Panc1 (cell line): ENCODE measurements around the gene KAT6B. TPM values are rescaled to one million over a fixed set of nuclear protein-coding genes. Genes with fewer than 3 reads are reported as not detected.
A peak's percentile ranks its signal among the peaks of the same experiment; 100 is the strongest.

Source experiments
- ATAC-seq: fragments of 200-7000 bp; cut with Tn5 transposase; 2 replicates; pipeline ENCODE4 v1.9.1; 2020; ENCODE audit warnings: mild to moderate bottlenecking, moderate library complexity
- BruUV-seq: library from RNA; stranded (reverse); fragments of 400-500 nt; replicated peaks from 2 replicates; lab custom pipeline; 2021; lab: Mats Ljungman, UMichigan
- CTCF ChIA-PET: fragments of 300-600 bp; sonication (Branson Sonifier 250); formaldehyde crosslinking; loops from one replicate; lab custom pipeline; 2022; ENCODE audit warnings: antibody characterized with exemption; lab: Charles Lee
- POLR2A ChIA-PET: fragments of 300-600 bp; sonication (Branson Sonifier 250); formaldehyde crosslinking; loops from one replicate; lab custom pipeline; 2022; ENCODE audit warnings: antibody characterized with exemption; lab: Charles Lee
- DNase-seq: peaks from one replicate; pipeline ENCODE4 v3.0.0-alpha.2; 2010; ENCODE audit warnings: low read depth, low spot score
- H3K27ac ChIP-seq: 2 replicates; pipeline ENCODE4 v1.5.1; 2011; ENCODE audit warnings: mild to moderate bottlenecking, low read length, inconsistent platforms
- H3K27me3 ChIP-seq: fragments of 200-500 bp; sonication (Bioruptor generic); 2 replicates; pipeline ENCODE4 v1.6.0; 2014; ENCODE audit warnings: low read length, inconsistent platforms; ENCODE audit not compliant: control insufficient read depth, insufficient read depth
- H3K36me3 ChIP-seq: fragments of 200-500 bp; sonication (Bioruptor generic); 2 replicates; pipeline ENCODE4 v1.5.1; 2014; ENCODE audit warnings: inconsistent platforms, mild to moderate bottlenecking, low read length, moderate library complexity; ENCODE audit not compliant: control insufficient read depth, insufficient read depth
- H3K4me1 ChIP-seq: 2 replicates; pipeline ENCODE4 v1.5.1; 2011; ENCODE audit warnings: inconsistent platforms, mild to moderate bottlenecking, low read length, moderate library complexity; ENCODE audit not compliant: control insufficient read depth, insufficient read depth
- H3K4me3 ChIP-seq, 2 experiments: 2 replicates each; pipeline ENCODE4 v1.5.1; 2011 to 2012; ENCODE audit warnings: low read depth in 2 of 2, low read length in 2 of 2, mild to moderate bottlenecking in 2 of 2, inconsistent platforms in 1 of 2, moderate library complexity in 1 of 2
- H3K9me3 ChIP-seq: fragments of 200-500 bp; sonication (Bioruptor generic); 2 replicates; pipeline ENCODE4 v1.5.1; 2014; ENCODE audit warnings: low read depth, mild to moderate bottlenecking, inconsistent platforms, low read length, moderate library complexity; ENCODE audit not compliant: control insufficient read depth, insufficient read depth
- CTCF ChIP-seq: fragments of 450-650 bp; IDR thresholded peaks from 2 replicates; pipeline ENCODE4 v1.5.1; 2017; ENCODE audit warnings: mild to moderate bottlenecking
- POLR2AphosphoS5 ChIP-seq: IDR thresholded peaks from 2 replicates; pipeline ENCODE4 v1.6.1; 2012; ENCODE audit warnings: mild to moderate bottlenecking, low read depth, low read length, moderate library complexity
- REST ChIP-seq, 2 experiments: IDR thresholded peaks; 2 replicates each; pipeline ENCODE4 v1.6.1; 2011 to 2012; ENCODE audit warnings: low read depth in 2 of 2, control low read depth in 1 of 2, low read length in 1 of 2, mild to moderate bottlenecking in 1 of 2, moderate library complexity in 1 of 2; ENCODE audit not compliant: insufficient read depth in 1 of 2
- SIN3A ChIP-seq: IDR thresholded peaks from 2 replicates; pipeline ENCODE4 v1.6.1; 2012; ENCODE audit warnings: low read depth, mild to moderate bottlenecking, low read length, moderate library complexity, borderline replicate concordance; ENCODE audit not compliant: insufficient read depth
- TCF7L2 ChIP-seq: IDR thresholded peaks from 2 replicates; pipeline ENCODE4 v1.6.1; 2011; ENCODE audit warnings: mild to moderate bottlenecking, low read depth, low read length, inconsistent platforms
- in situ Hi-C: cut with HindIII; loops from 2 replicates; pipeline ENCODE4 v1.10.0; 2016; ENCODE audit warnings: low sequenced_read_pairs, low pct_unique_long_range_greater_than_20kb
- intact Hi-C: fragments of 100-400 bp; cut with micrococcal nuclease; formaldehyde crosslinking; loops from one replicate; pipeline ENCODE4 v1.10.0; 2022; ENCODE audit not compliant: unreplicated experiment
- total RNA-seq: library from RNA; stranded (reverse); gene quantifications from one replicate; pipeline ENCODE4 v1.2.1, GENCODE V29; 2021; ENCODE audit not compliant: unreplicated experiment

Gene KAT6B
- total RNA-seq, 1 experiment from 2014 or later = 31.1 TPM

- in situ Hi-C loops (no loop called here), intact Hi-C loops (no loop called here)
- Histone ChIP-seq H3K27me3 (no peaks in the 10 kb centered on the region), H3K4me3 (no peak overlapping the region), H3K4me1 (peaks cover 20% of the 10 kb centered on the region), H3K27ac (no peak overlapping the region), H3K9me3 (no peaks in the 10 kb centered on the region), H3K36me3 (no peaks in the 10 kb centered on the region)
- no peak for DNase-seq
- no peak for ATAC-seq
- BruUV-seq = no TSS peak
- TF ChIP-seq TCF7L2 (no peak), REST (IDR thresholded peaks at IDR 0.05; ENCODE audit: insufficient read depth in 1 of 2, low read depth in 2 of 2, low read length in 1 of 2) (no peak), POLR2AphosphoS5 (no peak), SIN3A (no peak), CTCF (no peak)
- POLR2A ChIA-PET = no interaction called here
- CTCF ChIA-PET = no interaction called here
These were observed 117.8 kb downstream of the KAT6B start for GRCh38 chr10:74944205-74944604.

- ChIA-PET POLR2A (no interaction called here), CTCF (no interaction called here)
- DNase-seq = no peak
These were observed 121.5 kb downstream of the KAT6B start for GRCh38 chr10:74947781-74948401.

More at GRCh38 chr10:74947781-74948401, 121.5 kb downstream of the KAT6B start:
- Histone ChIP-seq H3K9me3 (no peaks in the 10 kb centered on the region), H3K36me3 (no peaks in the 10 kb centered on the region), H3K27me3 (no peaks in the 10 kb centered on the region), H3K4me1 (peaks cover 20% of the 10 kb centered on the region), H3K4me3 (no peak overlapping the region), H3K27ac (no peak overlapping the region)
- no TSS peak for BruUV-seq
- peak; percentile 59 for ATAC-seq
- TF ChIP-seq SIN3A = no peak
- no peak for TF ChIP-seq CTCF
- no peak for TF ChIP-seq POLR2AphosphoS5
- TF ChIP-seq REST (IDR thresholded peaks at IDR 0.05; ENCODE audit: insufficient read depth in 1 of 2, low read depth in 2 of 2, low read length in 1 of 2) = no peak
- in situ Hi-C loops = no loop called here
- intact Hi-C loops = no loop called here
